ENCODE data around the gene LY6G6C.

LY6G6C gene, protein sequence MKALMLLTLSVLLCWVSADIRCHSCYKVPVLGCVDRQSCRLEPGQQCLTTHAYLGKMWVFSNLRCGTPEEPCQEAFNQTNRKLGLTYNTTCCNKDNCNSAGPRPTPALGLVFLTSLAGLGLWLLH

DNA sequence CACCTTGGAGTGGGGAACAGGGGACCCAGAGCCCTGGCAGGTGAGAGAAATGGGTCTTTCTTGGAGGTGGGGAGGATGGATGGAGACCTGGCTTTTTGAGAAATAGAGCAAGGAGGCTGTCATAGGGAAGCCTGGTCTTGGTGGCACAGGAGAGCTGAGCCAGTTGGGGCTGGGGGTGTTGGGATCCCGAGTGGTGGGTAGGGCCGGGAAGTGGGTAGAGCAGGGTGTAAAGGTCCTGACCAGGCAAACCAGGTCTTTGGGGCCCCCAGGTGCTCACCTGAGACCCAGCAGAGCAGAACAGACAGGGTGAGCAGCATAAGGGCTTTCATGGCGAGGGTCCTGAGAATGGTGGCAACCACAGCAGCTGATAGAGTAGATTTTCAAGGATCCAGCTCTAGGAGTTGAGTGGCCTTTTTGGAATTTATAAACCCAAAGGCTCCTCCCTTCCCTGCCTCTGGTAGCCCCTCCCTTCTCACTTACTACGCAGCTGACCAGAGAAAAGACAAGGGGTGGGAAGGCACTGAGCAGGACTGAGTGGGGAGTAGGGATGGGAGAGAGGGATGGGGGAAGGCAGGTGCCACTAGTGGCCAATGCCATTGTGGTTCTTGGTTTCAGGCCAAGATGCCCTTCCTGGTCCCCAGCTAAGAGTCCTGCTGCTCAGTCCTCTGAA is at the start of gene LY6G6C:
TSS of gene LY6G6C (minus strand) at position 396 of the 670 bp plus-strand sequence. CDS start at position 329, 67 bp downstream.
- DNase-seq, result no peak

DNA sequence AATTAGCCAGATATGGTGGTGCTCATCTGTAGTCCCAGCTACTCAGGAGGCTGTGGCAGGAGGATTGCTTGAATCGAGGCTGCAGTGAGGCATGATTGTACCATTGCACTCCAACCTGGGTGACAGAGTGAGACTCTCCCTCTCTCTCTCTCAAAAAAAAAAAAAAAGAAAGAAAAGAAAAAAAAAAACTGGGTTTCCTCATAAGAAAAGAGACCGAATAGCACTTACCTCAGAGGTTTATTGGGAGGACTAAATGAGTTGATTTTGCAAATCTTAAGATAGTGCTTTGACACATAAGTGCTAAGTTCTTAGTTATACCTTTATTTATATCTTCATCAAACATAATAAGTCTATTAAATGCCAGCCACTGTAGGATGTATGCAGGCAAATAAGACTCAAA is 49.3 kb upstream of the LY6G6C start:
- DNase-seq, result no peak

DNA sequence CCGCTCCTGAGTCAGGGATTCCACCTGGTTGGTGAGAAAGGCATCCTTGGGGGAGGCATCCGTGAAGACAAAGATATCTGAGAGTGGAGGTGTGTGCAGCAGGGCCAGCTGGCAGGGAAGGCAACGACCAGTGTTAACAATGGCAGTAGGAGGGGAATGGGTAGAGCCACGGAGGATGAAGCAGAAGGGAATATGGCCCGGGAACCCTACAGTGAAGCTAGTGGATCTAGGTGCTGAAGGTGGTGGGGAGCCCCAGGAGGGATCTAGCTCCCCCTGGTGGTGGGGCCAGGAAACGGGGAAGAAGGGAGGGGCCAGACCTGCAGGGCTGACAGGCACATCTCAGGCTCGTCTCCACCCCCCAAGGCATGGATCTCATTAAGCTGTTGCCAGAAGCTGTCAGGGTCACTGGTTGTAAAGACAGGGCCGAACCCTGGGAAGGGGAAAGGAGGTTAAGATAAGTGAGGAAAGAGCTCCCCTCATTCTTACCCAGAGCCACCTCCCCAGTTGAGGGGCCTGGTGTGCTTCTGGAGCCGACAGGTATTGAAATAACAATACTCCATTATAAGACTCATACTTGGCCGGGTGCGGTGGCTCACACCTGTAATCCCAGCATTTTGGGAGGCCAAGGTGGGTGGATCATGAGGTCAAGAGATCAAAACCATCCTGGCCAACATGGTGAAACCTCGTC is 48.3 kb upstream of the LY6G6C start:
- DNase-seq, result no peak

DNA sequence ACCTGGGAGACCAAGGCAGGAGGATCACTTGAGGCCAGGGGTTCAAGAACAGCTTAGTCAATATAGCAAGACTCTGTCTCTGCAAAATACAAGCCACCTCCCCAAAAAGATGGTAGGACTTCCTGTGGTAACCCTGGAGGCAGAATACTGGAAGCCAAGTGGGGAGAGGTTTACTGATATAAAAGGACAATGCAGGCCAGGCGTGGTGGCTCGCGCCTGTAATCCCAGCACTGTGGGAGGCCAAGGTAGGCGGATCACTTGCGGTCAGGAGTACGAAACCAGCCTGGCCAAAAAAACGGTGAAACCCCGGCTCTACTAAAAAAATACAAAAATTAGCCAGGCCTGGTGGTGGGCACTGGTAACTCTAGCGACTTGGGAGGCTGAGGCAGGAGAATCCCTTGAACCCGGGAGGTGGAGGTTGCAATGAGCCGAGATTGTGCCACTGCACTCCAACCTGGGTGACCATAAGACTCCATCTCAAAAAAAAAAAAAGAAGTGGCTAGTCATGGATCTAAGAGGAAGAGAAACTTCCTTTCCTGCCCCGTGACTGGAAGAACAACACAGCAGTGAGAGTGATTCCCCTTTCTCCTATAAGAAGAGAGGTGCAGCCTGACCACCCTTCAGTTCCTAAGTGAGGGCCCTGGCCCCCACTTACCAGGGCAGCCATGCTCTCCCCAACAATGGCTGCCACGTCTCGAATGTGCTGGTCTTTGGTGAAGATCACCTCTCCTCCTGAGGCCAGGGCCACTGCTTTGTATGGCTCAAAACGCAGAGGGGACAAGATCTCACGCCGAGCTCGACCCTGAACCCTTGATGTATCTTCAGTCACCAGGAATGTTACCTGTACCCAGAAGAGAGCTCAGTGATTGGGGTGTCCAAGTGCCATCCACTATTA is 47.1 kb upstream of the LY6G6C start:
- DNase-seq, result no peak

DNA sequence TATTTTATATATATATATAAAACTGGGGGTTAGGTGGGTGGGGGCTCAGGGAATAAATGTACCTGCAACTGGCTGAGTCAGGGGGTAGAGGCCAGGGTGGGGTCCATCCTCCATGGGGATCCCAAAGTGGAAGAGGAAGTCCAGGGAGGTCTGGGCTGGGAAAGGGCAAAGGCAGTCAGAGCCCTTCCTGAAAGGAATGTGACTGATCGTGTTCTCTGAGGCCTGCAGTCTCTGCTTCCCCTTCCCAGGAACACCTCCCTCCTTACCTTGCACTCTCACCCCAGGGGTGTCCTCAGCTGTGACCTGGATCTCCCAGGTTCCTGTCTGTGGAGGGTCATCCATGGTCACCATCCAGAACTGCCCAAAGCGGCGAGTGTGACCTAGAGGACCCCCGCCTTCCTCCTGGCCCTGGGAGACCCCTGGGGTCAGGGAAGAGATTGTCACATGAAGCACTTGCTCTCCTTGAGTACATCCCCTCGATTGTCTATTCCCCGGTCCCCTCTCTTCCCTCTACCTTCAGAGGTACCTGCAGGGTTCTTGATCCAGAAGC is 45.6 kb upstream of the LY6G6C start:
- no peak for DNase-seq

DNA sequence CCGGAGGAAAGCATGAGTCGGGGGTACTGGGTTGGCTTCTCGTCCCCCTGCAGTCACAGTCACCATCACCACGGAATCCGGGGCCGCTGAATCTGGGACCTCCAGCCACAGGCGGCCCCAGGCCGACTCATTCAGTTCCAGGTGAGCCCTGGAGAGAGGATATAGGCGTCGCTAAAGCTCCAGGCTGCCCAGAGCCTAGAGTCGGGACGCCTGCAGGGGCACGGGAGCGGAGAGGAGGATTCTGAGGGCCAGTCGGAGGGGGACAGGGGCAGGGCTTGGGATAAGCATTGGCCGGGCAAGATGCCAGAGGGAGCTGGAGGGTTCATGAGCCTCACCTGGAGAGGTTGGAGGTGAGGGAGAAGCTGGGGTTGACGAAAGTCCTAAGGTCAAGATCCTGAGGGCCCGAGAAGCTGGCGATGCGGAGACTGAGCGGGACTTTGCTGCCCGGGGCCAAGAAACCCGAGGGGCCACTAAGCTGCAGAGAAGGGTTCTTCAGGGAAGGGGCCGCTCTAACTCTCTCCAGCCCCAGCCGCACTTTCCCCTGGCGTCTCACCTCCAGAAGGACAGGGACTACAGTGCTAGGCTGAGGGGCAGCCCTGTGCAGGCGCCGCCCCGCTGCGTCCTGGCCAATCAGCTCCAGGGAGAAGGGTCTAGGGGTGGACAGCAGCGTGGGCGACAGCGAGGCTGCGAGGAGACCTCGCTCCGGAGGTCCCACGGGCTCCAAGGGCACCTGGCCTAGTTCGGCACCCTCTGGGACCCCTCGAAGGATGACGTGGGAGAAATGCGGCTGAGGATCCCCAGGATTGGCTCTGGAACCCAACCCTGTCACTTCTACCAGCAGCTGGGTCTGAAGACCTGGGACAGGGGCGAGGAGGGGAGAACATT is 44.6 kb upstream of the LY6G6C start:
- no peak for DNase-seq

DNA sequence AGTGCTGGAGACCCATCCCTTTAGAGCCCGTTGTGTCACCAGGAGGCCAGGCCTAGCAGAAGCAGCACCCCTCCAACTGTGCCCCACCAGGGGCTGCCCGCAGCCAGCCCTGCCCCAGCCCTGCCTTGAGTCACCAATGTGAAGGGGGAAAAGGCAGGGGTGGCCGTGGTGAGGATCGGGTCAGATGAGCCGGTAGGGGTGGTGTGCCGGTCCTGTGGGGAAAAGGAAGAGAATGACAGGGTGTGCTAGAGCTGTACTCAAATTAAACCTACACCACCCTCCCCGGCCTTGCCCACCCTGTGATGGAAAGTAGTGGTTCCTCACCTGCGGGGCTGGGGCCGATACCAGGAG is 44.0 kb upstream of the LY6G6C start:
- DNase-seq, result no peak

DNA sequence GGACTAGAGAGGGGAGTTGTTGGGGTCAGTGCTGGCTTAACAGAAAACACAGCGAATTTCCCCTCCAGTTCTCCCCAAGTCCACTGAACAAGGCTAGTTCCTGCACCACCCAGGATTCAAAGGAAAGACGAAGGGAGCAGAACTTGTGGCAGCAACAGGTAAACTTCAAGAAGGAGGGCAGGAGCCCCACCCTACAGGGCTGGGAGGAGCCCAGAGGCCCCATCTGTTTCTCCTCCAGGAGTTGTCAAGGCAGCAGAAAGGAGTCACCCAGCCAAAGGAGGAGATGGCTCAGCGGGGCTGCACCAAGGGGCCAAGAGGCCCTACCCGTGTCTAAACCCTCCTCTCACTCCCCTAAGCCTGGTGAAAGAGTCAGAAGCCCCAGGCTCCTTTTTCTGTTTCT is 42.7 kb upstream of the LY6G6C start:
- DNase-seq, result no peak

DNA sequence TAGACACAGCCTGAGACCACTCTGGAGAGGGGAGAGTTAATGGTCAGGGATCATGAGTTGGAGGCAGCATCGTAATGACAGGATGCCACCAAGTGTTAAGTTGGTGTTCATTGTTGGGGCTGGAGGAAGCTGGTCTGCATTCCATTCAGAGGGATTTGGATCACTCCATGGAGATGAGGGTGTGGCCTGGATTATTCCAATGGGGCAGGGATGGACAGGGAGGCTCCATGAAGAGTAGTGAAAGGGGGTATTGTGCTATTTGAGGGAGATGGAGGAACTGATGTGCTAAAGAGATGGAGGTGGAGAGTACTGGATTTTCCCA is 42.0 kb upstream of the LY6G6C start:
- DNase-seq, result no peak

DNA sequence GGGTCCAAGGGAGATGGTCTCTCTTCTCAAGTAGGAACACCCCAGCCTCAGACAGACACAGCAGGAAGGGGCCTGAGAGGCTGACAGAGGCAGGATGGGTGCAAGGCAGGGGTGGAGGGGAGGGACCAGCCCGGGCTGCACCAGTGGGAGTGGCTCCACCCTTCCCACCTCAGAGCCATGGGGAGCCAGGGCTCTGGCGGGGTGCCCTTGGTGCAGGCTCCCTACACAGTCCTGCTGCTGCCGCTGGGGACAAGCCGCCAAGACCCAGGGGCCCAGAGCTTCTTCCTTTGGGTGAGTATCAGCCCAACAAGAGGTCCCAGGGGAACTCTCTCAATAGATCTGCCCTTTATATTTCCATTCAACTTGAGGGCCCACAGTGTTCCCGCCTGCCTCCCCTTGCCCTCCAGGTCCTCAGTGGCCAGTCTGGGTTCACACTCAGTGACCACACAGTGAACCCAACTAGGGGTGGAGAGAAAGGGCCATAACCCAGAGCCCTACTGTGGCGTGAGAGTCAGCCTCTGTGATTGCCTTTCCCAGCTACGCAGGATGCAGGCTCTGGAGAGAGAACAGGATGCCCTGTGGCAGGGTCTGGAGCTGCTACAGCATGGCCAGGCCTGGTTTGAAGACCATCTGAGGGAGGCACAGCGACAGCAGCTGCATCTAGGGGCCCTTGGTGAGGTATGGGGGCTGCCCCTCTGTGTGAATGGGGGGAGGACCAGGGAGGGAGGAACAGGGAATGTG is 41.5 kb upstream of the LY6G6C start:
- DNase-seq, result no peak

DNA sequence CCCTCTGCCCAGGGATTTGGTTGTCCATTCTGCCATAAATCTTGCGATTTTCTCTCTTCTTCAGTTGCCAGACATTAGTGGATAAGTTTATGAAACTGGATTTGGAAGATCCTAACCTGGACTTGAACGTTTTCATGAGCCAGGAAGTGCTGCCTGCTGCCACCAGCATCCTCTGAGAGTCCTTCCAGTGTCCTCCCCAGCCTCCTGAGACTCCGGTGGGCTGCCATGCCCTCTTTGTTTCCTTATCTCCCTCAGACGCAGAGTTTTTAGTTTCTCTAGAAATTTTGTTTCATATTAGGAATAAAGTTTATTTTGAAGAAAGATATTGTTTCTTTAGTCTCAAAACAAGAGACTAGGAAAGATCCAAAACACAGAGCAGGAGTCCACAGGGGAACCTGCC is 40.8 kb upstream of the LY6G6C start, which contains the start of gene SAPCD1:
TSS of gene SAPCD1 (plus strand) at position 301 of the 400 bp plus-strand sequence. CDS start 399 bp downstream, outside the sequence.
- no peak for DNase-seq

DNA sequence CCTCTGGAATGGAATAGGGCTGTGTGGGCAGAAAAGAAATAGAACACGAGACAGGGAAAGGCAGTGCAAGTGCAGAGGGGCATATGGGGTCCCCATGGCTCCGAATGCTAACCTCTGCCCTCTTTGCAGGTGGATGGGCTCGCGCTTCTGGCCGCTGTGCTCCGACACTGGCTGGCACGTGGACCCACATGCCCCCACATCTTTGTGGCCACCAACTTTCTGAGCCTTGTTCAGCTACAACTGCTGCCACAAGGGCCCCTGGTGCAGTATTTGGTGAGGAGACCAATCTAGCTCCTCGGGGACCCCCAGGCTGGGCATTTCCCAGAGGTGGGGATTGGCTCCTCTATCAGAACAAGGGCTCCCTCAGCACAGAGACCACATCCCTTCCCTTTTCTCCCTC is 39.8 kb upstream of the LY6G6C start:
- no peak for DNase-seq

DNA sequence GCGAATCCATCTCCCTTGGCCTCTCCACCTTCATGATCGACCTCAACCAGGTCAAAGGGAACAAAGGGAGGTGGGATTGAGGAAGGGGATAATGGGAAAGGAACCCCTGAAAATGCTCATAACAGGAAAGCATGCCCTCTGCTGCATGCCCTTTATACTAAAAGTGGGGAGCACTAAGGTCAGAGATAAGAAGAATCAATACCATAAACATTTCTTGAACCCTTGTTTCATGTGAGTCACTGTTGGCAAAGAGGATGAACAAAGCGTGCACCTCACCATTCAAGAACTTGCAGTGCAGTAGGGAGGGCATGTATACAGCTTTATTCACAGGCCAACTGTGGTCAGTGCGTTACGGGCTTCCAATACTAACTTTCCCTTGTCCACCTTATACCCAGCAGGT is 39.2 kb upstream of the LY6G6C start:
- DNase-seq, result no peak

DNA sequence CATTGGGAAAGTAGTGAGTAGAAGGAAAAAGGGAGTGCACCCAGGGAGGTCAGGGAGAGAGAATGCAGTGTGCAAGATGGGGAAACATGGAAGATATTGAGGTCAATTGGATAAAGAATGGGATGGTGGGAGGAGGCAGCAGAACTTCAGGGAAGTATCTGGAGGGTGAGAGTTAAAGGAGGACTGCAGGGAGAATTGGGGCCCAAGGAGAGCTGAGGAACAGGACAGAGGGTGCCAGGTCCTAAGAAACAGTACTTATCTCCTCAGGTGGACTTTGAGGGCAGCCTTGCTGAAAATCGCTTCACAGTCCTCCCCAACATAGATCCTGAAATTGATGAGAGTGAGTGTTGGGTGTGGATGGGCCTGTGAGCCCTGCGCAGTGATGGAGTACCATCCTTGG is 36.7 kb upstream of the LY6G6C start:
- DNase-seq, result no peak

DNA sequence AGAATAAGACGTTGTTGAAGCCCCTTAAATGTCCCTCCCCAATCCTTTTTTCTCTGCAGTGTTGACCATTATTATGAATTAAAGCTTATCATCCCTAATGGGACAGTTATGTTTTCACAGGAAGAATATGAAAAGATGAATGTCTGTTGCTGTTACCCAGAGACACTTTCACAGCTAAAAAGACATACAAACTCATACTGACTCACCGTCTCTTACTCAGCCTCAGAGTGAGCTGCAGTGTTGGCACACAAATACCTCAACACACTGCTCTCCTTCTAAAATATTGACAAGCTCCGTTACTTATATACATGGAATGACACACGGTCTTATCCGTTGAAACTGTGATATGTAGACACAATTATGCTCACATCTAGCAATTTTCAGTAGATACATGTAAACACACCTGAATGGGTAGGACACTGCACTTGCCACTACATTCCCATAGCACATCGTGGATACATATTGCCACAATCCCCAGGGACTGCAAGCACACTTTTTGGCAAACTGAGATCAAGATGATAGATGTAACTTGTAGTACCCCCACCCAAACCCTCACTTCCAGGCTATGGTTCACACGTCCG is 31.3 kb upstream of the LY6G6C start:
- DNase-seq, result no peak

DNA sequence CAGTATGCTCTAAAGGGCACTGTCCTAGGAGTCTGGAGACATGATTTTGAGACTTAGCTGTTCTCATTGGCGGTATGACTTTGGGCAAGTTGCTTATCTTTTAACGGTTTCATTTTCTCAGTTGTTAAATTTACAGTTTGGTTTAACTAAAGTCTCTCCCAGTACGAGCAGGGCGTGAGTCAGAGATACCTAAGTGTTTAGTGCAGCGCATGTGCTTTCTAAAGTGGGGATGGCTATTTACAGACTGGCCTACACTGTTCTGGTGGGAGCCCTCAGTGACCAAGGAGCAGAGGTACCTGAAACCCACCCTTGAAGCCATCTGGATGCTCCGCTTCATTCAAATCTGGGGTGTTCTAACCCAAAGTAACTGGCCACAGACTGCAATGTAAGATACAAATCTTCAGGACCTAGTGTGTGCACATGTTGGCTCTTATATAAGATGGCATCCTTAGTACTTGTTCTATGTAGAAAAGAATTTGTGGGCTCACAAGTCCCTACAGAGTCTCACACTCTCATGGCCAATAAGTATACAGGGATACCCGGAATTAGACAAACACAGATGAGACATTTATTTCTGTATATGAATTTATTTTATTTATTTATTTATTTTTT is 29.0 kb upstream of the LY6G6C start:
- DNase-seq, result no peak

DNA sequence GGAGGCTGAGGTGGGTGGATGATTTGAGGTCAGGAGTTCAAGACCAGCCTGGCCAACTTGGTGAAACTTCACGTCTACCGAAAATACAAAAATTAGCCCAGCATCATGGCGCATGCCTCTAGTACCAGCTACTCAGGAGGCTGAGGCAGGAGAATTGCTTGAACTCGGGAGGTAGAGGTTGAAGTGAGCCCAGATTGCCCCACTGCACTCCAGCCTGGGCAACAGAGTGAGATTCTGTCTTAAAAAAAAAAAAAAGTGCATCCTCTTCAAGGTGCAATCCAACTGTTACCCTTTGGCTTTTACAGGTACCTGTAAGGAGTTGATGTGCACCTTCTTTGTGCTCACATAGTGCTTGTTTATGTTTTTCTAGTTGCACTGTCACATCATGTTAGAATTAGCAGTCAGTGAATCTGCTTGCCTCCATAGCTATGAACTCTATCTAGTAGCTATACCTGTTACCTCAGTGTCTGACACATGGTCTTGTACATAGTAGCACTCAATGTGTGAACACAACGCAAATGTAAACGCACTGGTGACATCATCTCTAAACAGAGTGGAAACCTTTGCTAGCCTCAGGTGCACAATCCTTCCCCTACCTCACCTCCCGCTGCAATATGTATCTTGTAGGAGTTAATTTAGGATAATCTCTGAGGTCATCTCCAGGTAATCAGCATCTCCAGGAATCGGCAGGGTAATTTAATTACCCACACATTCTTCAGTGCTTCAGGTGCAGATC is 27.9 kb upstream of the LY6G6C start:
- no peak for DNase-seq

DNA sequence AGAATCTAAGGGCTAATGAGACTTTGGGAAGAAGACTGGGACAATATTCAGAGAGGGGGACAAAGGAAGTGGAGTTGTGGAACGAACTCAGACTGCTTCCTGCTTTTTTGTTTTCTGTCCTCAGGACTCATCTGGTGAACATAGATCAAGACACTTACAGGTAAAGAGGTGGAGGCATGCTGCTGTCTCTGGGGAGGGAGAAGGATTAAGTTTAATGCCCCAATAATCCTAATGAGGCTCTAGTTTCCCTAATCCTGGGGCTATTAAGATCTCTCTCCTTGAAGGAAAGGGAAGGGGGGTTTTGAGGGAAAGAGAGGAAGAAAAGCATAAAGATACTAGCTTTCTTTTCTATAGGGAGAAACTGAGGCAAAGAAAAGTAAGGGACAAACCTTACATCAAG is 22.9 kb upstream of the LY6G6C start:
- no peak for DNase-seq

DNA sequence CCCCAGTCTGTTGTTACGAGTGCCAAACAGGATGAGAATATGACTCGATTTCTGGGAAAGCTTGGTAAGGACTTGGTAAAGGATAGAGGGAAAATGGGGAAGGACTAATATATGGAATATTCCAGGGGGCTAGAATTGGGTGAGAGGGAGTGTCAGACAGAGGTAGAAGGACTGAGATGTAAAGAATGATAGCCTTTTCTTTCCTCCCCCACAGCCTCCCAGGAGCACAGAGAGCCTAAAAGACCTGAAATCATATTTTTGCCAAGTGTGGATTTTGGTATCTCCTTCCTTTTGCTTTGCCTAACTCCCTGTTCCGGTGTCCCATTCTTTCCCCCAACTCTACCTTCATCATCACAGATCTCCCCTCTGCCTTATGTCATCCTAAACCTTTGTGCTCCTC is 21.3 kb upstream of the LY6G6C start:
- DNase-seq, result no peak

DNA sequence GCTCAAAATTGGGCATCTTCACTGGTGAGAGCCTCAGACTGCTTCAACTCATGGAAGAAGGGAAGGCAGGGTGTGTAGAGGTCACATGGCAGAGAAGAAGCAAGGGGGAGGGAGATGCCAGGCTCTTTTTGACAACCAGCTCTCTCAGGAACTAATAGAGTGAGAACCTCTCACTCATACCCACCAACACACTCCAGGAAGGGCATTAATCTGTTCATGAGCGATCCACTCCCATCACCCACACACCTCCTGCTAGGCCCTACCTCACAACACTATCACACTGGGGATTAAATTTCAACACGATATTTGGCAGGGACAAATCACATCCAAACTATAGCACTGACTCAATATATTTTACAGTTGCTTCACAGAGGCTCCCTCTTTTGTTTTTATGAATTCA is 20.3 kb upstream of the LY6G6C start:
- no peak for DNase-seq
